Mucosa of stomach (tissue), 1 donor: ENCODE measurements around the gene NNT.
"Not testable (repeated sequence)": the region's sequence is repeated elsewhere in the genome, so short reads cannot be mapped to it uniquely, and the experiment has no call there.

ENCODE experiments used
- H3K27me3 ChIP-seq: one replicate; pipeline ENCODE4 v1.7.0; 2013; ENCODE audit warnings: mild to moderate bottlenecking, low read length; ENCODE audit not compliant: control insufficient read depth, insufficient read depth
- H3K36me3 ChIP-seq: one replicate; pipeline ENCODE4 v1.7.0; 2013; ENCODE audit warnings: low read length; ENCODE audit not compliant: control insufficient read depth, insufficient read depth
- H3K4me1 ChIP-seq: one replicate; pipeline ENCODE4 v1.7.0; 2013; ENCODE audit warnings: mild to moderate bottlenecking, low read length; ENCODE audit not compliant: control insufficient read depth, insufficient read depth
- H3K4me3 ChIP-seq: one replicate; pipeline ENCODE4 v1.7.0; 2013; ENCODE audit warnings: low read length
- H3K9ac ChIP-seq: one replicate; pipeline ENCODE4 v1.7.0; 2013; ENCODE audit warnings: mild to moderate bottlenecking, low read length, moderate library complexity
- H3K9me3 ChIP-seq: one replicate; pipeline ENCODE4 v1.7.0; 2013; ENCODE audit warnings: mild to moderate bottlenecking, low read length, moderate library complexity; ENCODE audit not compliant: control insufficient read depth
- donor health status: Pancreatic carcinoma.

The NNT gene

GRCh38 chr5:43659075-43659474, 56.1 kb downstream of the NNT start:
- no peaks in the 10 kb centered on the region for H3K4me1 ChIP-seq
- H3K27me3 ChIP-seq = no peaks in the 10 kb centered on the region
- H3K9me3 ChIP-seq = no peaks in the 10 kb centered on the region
- peak overlapping the region; percentile 12 for H3K9ac ChIP-seq
- H3K4me3 ChIP-seq = no peak overlapping the region
- H3K36me3 ChIP-seq = no peaks in the 10 kb centered on the region

GRCh38 chr5:43661102-43661501, 58.1 kb downstream of the NNT start:
- Histone ChIP-seq H3K4me1 (no peaks in the 10 kb centered on the region), H3K27me3 (no peaks in the 10 kb centered on the region), H3K9ac (no peak overlapping the region), H3K4me3 (no peak overlapping the region), H3K9me3 (no peaks in the 10 kb centered on the region), H3K36me3 (no peaks in the 10 kb centered on the region)

DNA sequence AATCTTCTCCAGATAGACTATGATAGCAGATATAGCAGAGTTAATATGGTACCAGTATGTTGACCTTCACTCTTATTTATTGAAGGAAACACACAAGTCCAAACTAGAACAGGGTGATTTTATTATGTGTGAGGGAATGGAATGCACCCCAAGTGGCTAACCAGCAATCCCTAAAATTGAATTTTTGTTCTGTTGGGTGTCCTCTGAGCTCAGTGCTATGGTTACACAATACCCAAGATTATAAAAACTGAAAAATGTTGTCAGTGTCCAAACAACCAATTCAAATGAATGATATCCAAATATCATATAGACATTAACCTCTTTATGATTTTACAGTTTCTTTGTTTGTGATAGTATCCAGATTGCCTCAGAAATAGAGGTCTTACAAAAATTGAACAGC, 60.9 kb downstream of the NNT start:
- Histone ChIP-seq H3K9me3 (no peaks in the 10 kb centered on the region), H3K36me3 (no peaks in the 10 kb centered on the region)

DNA sequence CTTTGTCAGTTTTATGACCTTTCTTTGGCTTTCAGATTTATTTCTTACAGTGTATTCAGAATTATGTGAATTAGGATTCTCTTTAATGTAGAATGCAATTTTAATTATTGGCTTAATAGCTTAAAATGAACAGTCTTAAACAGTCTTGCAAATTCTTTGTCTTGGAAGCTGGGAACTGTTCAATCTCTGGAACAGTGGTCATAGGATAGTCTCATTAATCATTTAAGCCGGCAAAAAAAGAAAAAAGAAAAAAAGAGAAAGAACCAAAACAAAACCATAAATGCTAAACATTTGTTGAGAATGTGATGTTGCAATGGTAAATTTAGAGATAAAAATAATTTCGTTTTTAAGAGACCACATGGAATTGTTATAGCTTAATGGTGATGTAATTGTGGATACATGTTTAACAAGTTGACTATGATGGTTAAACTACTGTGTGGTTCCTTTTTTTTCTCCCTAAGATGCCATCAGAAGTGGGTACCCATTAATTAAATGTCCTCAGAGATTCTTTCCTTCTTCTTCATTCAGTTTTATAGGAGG, 61.6 kb downstream of the NNT start:
- no peaks in the 10 kb centered on the region for H3K27me3 ChIP-seq
- no peak overlapping the region for H3K4me3 ChIP-seq
- no peaks in the 10 kb centered on the region for H3K9me3 ChIP-seq
- no peak overlapping the region for H3K9ac ChIP-seq
- H3K4me1 ChIP-seq = no peaks in the 10 kb centered on the region
- no peaks in the 10 kb centered on the region for H3K36me3 ChIP-seq

More for the DNA sequence above, 60.9 kb downstream of the NNT start:
- H3K4me1 ChIP-seq = no peaks in the 10 kb centered on the region
- H3K9ac ChIP-seq = no peak overlapping the region
- no peak overlapping the region for H3K4me3 ChIP-seq
- H3K27me3 ChIP-seq = no peaks in the 10 kb centered on the region

DNA sequence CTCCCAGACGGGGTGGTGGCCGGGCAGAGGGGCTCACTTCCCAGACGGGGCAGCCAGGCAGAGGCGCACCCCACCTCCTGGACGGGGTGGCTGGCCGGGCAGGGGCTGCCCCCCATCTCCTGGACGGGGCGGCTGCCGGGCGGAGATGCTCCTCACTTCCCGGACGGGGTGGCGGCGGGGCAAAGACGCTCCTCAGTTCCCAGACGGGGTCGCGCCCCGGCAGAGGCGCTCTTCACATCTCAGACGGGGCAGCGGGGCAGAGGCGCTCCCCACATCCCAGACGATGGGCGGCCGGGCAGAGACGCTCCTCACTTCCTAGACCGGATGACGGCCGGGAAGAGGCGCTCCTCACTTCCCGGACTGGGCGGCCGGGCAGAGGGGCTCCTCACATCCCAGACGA, 62.8 kb downstream of the NNT start:
- not testable (repeated sequence) for H3K9me3 ChIP-seq, H3K27me3 ChIP-seq, H3K36me3 ChIP-seq, H3K4me3 ChIP-seq, H3K9ac ChIP-seq, H3K4me1 ChIP-seq

GRCh38 chr5:43666728-43667127, 63.7 kb downstream of the NNT start:
- H3K9ac ChIP-seq, H3K36me3 ChIP-seq, H3K27me3 ChIP-seq, H3K4me1 ChIP-seq, H3K4me3 ChIP-seq, H3K9me3 ChIP-seq: not testable (repeated sequence)

GRCh38 chr5:43667379-43667778, 64.4 kb downstream of the NNT start:
- not testable (repeated sequence) for H3K9ac ChIP-seq, H3K27me3 ChIP-seq, H3K4me1 ChIP-seq, H3K4me3 ChIP-seq, H3K9me3 ChIP-seq, H3K36me3 ChIP-seq

GRCh38 chr5:43674536-43674935, 71.6 kb downstream of the NNT start:
- Histone ChIP-seq H3K9me3 (no peaks in the 10 kb centered on the region), H3K36me3 (no peaks in the 10 kb centered on the region), H3K9ac (no peak overlapping the region), H3K4me1 (no peaks in the 10 kb centered on the region), H3K4me3 (no peak overlapping the region), H3K27me3 (no peaks in the 10 kb centered on the region)

GRCh38 chr5:43675357-43675756, 72.4 kb downstream of the NNT start:
- no peaks in the 10 kb centered on the region for H3K36me3 ChIP-seq
- H3K9ac ChIP-seq = no peak overlapping the region
- H3K4me1 ChIP-seq = no peaks in the 10 kb centered on the region
- H3K4me3 ChIP-seq = no peak overlapping the region
- no peaks in the 10 kb centered on the region for H3K9me3 ChIP-seq
- no peaks in the 10 kb centered on the region for H3K27me3 ChIP-seq

DNA sequence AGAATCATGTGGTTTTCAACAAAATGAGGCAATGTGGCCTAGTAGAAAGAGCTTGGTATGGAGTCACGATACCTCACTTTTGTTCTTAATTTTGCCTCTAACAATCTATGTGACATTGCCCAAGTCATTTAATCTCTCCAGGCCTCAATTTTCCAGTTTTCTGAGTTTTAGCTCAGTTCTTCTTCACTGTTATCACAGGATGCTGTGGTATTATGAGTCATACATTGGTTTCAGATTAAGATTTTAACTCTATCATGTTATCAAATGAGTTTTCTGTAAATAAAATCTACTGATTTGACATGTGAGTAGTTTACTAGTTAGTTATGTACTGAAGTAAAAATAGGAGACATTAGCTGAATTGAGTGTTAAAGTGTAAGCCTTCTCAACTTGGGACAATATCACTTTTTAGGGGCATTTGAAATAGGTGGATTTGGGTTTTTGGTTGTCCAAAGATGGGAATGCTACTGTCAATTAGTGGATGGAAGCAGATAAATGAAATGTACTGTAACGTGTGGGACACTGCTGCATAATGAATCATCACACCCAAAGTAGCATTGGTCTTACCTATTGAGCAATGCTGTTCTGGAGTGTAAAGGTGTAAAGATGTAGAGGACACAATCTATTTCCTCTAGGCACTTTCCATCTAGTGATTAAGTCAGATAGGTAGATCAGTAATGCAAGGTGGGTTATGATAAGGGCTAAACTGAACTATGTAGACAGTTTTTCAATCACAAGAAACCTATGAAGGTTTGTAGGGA, 73.3 kb downstream of the NNT start:
- H3K36me3 ChIP-seq = no peaks in the 10 kb centered on the region
- no peaks in the 10 kb centered on the region for H3K4me1 ChIP-seq
- H3K27me3 ChIP-seq = no peaks in the 10 kb centered on the region
- no peaks in the 10 kb centered on the region for H3K9me3 ChIP-seq
- no peak overlapping the region for H3K9ac ChIP-seq
- no peak overlapping the region for H3K4me3 ChIP-seq

DNA sequence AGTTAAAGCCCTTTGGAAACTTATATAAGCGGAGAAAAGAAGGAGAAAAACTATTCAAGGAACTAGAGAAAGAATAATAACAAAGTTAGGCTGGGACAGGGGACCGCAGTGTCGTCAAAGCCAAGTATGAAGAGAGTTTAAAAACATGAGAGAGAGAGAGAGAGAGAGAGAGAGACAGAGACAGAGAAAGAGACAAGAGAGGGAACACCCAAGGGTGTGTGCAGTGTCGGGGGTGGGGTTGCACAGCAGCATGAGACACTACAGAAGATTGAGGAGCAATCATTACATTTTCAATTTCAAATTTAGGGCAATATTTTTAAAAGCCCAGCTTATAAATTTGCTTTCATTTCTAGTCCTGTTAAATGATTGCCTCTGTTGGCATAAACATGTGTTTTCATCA, 74.3 kb downstream of the NNT start:
- no peaks in the 10 kb centered on the region for H3K4me1 ChIP-seq
- H3K9ac ChIP-seq = no peak overlapping the region
- no peaks in the 10 kb centered on the region for H3K27me3 ChIP-seq
- H3K36me3 ChIP-seq = no peaks in the 10 kb centered on the region
- H3K9me3 ChIP-seq = no peaks in the 10 kb centered on the region
- no peak overlapping the region for H3K4me3 ChIP-seq

DNA sequence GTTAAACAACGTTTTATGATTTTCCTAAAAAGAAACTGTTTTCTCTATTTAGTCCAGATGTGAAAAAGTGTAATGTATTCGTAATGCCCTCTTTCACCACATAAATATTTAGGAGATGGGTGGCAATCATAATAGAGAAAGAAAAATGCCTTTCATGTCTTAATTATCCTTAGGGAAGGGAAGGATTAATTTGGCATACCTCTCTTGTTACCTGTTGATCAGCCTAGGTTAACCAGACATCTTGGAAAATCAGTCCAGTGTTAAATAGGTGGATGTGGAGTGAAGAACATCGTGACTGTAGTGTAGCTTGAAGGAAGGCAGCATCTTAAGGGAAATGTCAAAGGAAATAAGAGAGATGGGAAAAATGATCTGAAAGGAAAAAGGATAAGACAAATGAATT, 76.2 kb downstream of the NNT start:
- Histone ChIP-seq H3K4me3 (no peak overlapping the region), H3K4me1 (no peaks in the 10 kb centered on the region), H3K9ac (no peak overlapping the region), H3K36me3 (no peaks in the 10 kb centered on the region), H3K27me3 (no peaks in the 10 kb centered on the region), H3K9me3 (no peaks in the 10 kb centered on the region)

- Histone ChIP-seq H3K9ac (no peak overlapping the region), H3K27me3 (no peaks in the 10 kb centered on the region), H3K36me3 (no peaks in the 10 kb centered on the region), H3K4me3 (no peak overlapping the region), H3K9me3 (no peaks in the 10 kb centered on the region), H3K4me1 (no peaks in the 10 kb centered on the region)
Measured at GRCh38 chr5:43680286-43680685, 77.3 kb downstream of the NNT start.
